ENCODE results near the gene CALML4. TPM values are rescaled to one million over a fixed set of nuclear protein-coding genes. Genes with fewer than 3 reads are reported as not detected.
A peak's percentile ranks its signal among the peaks of the same experiment; 100 is the strongest.

CALML4 gene
- total RNA-seq, 1 donor from 2014 or later: 0.99 TPM

DNA sequence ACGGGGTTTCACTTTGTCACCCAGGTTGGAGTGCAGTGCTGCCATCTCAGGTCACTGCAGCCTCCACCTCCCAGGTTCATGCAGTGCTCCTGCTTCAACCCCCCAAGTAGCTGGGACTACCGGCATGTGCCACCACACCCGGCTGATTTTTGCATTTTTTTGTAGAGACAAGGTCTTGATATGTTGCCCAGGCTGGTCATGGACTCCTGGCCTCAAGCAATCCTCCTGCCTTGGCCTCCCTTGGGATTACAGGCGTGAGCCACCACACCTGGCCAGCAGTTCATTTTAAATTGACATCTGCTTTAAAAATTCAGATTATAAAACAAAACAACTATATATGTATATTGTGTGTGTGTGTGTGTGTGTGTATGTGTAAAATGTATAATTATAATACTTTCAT lies 38.3 kb downstream of the CALML4 start:
- intact Hi-C loops (cut with micrococcal nuclease): no loop called here
- DNase-seq: no peak
- no peak for ATAC-seq

DNA sequence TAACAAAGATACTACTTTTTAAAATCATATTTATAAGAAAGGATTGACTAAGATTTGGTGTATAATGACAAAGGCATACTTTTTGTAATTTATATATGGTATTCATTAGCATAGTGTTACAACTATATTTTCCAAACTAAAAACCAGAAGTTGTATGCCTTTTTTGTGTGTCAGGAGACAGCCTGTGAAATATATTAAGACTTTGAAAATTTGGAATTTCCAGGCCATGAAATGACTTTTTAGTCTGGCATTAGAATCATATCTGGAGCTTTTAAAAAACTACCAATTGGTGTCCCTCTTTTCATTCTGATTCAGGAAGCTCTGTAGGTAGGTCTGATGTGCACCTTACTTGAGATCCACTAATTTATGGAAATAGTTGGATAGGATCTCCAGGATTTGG lies 41.9 kb downstream of the CALML4 start:
- ATAC-seq: no peak
- DNase-seq: no peak
- intact Hi-C loops (cut with micrococcal nuclease): no loop called here

- intact Hi-C loops (cut with micrococcal nuclease): loop anchor here (5.0 kb wide), 1 partner anchor 296 kb away; no protein-coding TSS in a partner anchor
- DNase-seq (no peak), ATAC-seq (no peak)
These were observed 47.0 kb downstream of the CALML4 start for GRCh38 chr15:68158046-68158628.

GRCh38 chr15:68157074-68157473 lies 48.1 kb downstream of the CALML4 start:
- ATAC-seq: no peak
- DNase-seq: no peak
- intact Hi-C loops (cut with micrococcal nuclease): loop anchor here (5.0 kb wide), 1 partner anchor 295 kb away; no protein-coding TSS in a partner anchor

DNA sequence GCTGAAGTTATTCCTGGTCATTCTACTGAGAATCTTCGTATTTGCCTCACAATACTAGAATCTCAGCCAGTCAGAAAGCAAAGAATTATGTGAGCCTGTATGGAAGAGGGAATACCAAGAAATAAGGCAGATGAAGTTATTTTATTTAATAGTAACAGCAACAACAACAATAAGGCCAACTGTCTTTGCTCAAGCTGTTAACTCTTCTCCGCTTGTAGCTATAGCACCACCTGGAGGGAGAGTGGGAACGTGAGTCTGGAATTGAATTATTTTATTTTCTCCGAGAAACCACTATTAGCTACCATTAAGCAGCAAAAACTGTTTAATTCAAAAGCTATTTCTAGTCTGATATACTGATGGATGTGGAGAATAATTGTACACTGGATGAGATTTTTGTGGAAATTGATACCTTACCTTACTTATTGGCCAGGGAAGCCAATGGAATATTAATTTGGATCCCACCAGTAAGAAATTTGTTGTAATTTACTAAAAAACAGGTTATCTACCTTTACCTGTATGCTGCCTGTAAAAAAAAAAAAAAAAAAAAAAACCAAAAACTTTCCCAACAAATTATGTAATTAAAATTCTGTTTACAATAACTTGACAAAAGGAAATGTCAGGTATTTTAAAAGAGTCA lies 50.1 kb downstream of the CALML4 start:
- DNase-seq (no peak), ATAC-seq (peak; percentile 71)
- intact Hi-C loops (cut with micrococcal nuclease): loop anchor here (5.0 kb wide), 1 partner anchor 293 kb away; no protein-coding TSS in a partner anchor

DNA sequence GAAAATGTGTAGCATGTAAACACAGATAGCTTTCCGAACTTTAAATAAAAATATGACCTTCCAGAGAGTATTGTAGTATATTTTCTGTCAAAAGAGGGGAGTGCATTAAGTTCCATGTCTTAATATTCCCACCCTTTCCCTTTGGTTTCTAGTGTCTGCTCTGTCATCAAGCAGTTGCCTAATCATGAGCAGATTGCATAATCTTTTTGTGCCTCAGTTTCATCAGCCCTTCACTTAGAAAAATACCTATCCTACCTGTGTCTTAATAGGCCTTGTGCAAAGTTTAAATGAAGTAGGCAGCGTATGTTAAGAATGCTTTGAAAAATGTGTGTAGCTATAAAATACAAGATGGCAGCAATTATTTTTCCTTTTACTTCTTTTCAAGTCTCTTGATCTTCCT lies 52.8 kb downstream of the CALML4 start:
- intact Hi-C loops (cut with micrococcal nuclease): no loop called here
- no peak for DNase-seq
- no peak for ATAC-seq

DNA sequence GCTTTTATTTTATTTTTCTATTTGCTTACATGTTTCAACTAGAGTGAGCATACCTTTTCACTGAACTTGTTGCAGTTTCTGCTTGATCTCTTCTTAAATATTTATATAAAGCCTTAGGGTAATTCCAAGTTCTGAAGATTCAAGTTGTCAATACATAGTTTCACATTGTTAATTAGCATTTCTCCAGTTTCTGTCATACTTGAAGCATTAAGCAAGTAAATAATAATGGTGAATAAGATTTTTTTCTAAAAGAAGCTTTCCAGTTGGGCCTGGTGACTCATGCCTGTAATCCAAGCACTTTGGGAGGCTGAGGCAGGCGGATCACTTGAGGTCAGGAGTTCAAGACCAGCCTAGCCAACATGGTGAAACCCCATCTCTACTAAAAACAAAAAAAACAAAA lies 53.9 kb downstream of the CALML4 start:
- ATAC-seq (no peak), DNase-seq (no peak)
- intact Hi-C loops (cut with micrococcal nuclease): no loop called here

DNA sequence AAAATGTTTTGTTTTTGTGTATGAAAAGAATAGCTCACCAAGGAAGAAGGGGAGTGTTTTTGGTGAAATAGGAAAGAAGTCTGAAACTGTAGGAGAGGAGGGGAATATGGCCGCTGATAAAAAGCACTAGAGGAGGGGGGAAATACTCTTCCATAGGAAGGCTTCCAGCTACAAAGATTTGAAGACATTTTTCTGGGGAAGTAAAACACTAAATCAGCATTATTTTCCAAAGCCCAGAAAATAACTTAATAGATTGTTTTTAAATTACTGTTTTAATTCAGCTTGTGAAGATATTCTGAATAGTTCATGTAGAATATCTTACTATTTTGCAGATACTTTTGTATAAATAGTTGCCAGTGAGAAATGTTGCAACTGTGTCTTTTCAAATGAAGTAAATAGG lies 54.9 kb downstream of the CALML4 start:
- no peak for ATAC-seq
- intact Hi-C loops (cut with micrococcal nuclease): no loop called here
- DNase-seq: no peak

DNA sequence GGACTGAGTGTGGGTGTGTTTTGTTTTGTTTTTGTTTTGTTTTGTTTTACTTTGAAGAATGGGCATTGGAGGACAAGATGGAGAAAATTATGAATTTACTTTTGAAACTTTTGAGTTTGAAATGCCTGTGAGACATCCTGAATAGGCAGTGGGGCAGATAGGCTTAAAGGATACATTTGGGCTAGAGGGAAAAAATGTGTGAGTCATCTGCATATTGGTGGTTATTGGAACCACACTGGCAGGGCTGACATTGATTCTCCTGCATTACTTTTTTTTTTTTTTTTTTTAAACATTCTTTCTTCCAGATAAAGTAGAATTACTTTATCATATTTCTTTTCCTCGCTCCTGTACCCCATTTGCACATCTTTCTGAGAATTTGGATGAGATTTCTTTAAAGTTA lies 56.1 kb downstream of the CALML4 start:
- no peak for DNase-seq
- intact Hi-C loops (cut with micrococcal nuclease): no loop called here
- ATAC-seq: no peak

DNA sequence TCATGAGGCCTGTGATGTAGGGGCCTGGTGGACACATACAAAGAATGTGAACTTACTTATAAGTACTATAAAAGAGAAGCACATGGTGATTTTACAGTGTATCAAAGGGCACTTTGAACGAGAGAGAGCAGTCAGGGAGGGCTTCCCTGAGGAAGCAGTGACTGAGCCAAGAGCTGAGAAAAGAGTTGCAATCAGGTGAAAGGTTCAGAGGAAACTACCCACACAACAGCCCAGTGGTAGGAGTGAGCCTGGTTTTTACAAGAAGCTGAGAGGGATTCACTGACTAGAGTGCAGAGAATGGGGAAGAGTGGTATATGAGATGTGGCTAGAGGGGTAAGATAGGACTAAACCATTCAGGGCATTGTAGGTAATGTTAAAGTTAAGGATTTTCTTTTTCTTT lies 57.1 kb downstream of the CALML4 start:
- intact Hi-C loops (cut with micrococcal nuclease): no loop called here
- ATAC-seq (no peak), DNase-seq (no peak)

DNA sequence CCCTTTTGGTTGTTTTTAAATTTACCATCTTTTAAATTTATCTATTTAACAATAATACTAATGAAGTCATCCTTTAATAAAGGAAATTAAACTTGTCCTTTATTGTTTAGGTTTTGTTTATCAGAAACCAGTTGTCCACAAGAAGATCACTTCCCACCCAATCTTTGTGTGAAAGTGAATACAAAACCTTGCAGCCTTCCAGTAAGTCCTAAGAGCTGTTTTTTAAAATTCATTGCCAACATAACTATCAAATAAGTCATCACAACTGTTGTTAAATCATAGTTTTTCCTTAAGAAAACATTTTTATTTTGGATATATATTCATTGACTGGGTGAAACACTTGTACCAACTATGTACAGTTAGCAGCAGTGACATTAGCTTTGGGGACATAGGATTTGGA lies 59.4 kb downstream of the CALML4 start:
- ATAC-seq: no peak
- intact Hi-C loops (cut with micrococcal nuclease): no loop called here
- DNase-seq: no peak

DNA sequence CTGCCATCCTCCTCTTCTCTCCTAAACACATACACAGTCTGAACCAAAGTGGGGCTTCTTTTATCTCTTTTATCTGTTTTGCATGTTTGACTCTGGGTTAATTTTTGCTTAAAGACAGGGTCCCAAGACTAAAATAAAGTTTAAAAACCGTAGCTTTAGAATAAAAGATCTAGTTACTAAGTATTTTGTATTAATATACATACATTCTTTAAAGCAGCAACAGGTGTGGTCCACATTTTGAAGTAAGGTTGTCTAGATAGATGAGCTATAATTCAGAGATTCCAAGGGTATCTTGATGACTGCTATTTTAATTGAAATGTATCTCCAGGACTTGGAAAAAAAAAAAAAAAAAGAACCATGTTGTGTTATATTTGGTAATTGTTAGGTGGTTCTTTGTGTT lies 61.3 kb downstream of the CALML4 start:
- intact Hi-C loops (cut with micrococcal nuclease): no loop called here

GRCh38 chr15:68143129-68143528 lies 62.0 kb downstream of the CALML4 start:
- DNase-seq: no peak
- no peak for ATAC-seq
- intact Hi-C loops (cut with micrococcal nuclease): no loop called here

More for the DNA sequence above, 61.3 kb downstream of the CALML4 start:
- no peak for DNase-seq
- no peak for ATAC-seq

Other genes starting within 250 kb of the CALML4 start
- 27.2 TPM for gene PIAS1, start 151.0 kb downstream of the CALML4 start, total RNA-seq
- gene CLN6, start 24.4 kb upstream of the CALML4 start, total RNA-seq: 9.9 TPM
- 45.1 TPM for gene FEM1B, start 72.4 kb upstream of the CALML4 start, total RNA-seq
- 23.5 TPM for gene ITGA11, start 226.8 kb upstream of the CALML4 start, total RNA-seq